ENCODE data around the gene AGBL5. TPM values are rescaled to one million over a fixed set of nuclear protein-coding genes. Genes with fewer than 3 reads are reported as not detected.

AGBL5 gene
- total RNA-seq, 2 experiments from 2014 or later, result 37.4 to 42.0 TPM

DNA sequence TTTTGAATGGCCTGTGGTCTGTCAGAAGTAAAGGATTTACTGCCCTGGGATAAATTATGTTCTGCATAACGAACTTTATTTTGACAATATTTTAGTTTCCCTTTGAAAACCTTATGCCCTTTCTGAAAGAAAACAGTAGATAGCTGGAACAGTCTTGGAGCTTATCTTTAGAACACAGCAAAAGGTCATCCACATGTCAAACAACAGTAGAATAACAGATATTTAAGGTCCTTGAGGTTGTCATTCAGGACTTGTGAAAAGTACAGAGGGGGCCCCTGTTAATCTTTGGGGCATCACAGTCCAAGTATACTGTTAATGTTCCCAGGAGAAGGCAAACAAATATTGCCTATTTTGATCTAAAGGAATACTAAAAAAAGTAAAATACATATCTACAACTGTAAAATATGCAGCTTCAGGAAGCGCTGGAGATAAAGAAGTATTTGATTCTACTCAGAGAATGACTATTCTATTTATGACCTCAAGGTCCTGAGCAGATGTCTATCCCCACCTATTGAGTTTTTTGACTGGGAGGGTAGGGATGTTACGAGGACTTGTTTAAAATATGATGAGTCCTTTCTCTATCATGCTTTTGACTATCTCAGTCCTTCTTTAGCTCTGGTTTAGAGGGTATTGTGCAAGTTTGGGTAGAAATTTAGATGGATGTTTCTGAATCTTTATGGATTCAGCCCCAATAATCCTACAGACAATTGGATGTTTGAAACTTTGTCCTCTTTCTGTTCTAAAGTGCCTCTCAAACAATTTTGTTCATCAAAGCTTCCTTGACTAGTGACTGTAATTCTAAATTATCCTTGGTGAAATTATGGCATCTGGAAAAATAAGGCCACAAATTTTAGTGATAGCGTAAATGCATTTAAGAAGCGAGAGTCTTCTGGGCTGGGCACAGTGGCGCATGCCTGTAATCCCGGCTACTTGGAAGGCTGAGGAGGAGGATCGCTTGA, 43.8 kb upstream of the AGBL5 start:
- Histone ChIP-seq H3K79me2 (ENCODE audit: insufficient read depth, low read depth, low read length) (no peaks in the 10 kb centered on the region), H4K20me1 (ENCODE audit: insufficient read depth, low read length) (no peaks in the 10 kb centered on the region), H3K9me2 (ENCODE audit: insufficient read depth, low read length) (no peaks in the 10 kb centered on the region), H3K27ac (ENCODE audit: low read depth, low read length, poor library complexity, severe bottlenecking) (no peak overlapping the region), H2AFZ (ENCODE audit: low read length) (no peak overlapping the region), H3K4me3 (ENCODE audit: low read depth, low read length, poor library complexity, severe bottlenecking) (no peak overlapping the region), H3K4me1 (ENCODE audit: insufficient read depth, low read length, poor library complexity, severe bottlenecking) (no peaks in the 10 kb centered on the region), H3K4me2 (ENCODE audit: low read length) (no peak overlapping the region), H3K36me3 (ENCODE audit: insufficient read depth, low read length) (no peaks in the 10 kb centered on the region), H3K9me3 (ENCODE audit: low read length) (no peaks in the 10 kb centered on the region)
- ChIA-PET POLR2A (interaction anchor here (1.7 kb wide), 1 partner anchor 46 kb away, joined by 4 read pairs; no protein-coding TSS in a partner anchor), CTCF (ENCODE audit: unreplicated experiment) (no interaction called here)
- BruUV-seq (replicated peaks), result no TSS peak
- no peak for DNase-seq (ENCODE audit: low spot score)
- intact Hi-C loops (cut with micrococcal nuclease; ENCODE audit: unreplicated experiment), result no loop called here
- TF ChIP-seq CTCF (conservative IDR thresholded peaks at IDR 0.05; ENCODE audit: low read length) (no peak), EZH2phosphoT487 (IDR thresholded peaks at IDR 0.05; ENCODE audit: borderline replicate concordance, low read depth, low read length) (no peak)

DNA sequence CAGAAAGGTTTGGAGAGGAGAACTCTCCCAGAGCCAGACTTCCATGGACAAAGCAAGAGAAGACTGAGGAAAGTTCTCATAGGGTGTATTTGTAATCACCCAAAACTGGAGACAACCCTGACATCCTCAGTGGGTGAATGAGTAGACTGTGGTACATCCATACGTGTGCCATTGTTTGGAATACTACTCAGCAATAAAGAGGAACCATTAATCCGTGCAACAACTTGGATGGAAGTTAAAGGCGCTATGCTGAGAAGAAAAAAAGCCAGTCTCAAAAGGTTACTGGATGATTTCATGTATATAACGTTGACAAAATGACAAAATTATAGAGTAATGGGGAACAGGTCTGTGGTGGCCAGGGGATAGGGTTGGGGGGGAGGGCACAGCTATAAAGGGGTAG, 42.8 kb upstream of the AGBL5 start:
- ChIA-PET CTCF (ENCODE audit: unreplicated experiment) (no interaction called here), POLR2A (no interaction called here)
- Histone ChIP-seq H3K36me3 (ENCODE audit: insufficient read depth, low read length) (no peaks in the 10 kb centered on the region), H3K4me2 (ENCODE audit: low read length) (no peak overlapping the region), H4K20me1 (ENCODE audit: insufficient read depth, low read length) (no peaks in the 10 kb centered on the region), H3K9me2 (ENCODE audit: insufficient read depth, low read length) (no peaks in the 10 kb centered on the region), H3K4me1 (ENCODE audit: insufficient read depth, low read length, poor library complexity, severe bottlenecking) (no peaks in the 10 kb centered on the region), H3K27ac (ENCODE audit: low read depth, low read length, poor library complexity, severe bottlenecking) (no peak overlapping the region), H3K4me3 (ENCODE audit: low read depth, low read length, poor library complexity, severe bottlenecking) (no peak overlapping the region), H3K9me3 (ENCODE audit: low read length) (no peaks in the 10 kb centered on the region), H2AFZ (ENCODE audit: low read length) (no peak overlapping the region), H3K79me2 (ENCODE audit: insufficient read depth, low read depth, low read length) (no peaks in the 10 kb centered on the region)
- no peak for DNase-seq (ENCODE audit: low spot score)
- TF ChIP-seq EZH2phosphoT487 (IDR thresholded peaks at IDR 0.05; ENCODE audit: borderline replicate concordance, low read depth, low read length) (no peak), CTCF (conservative IDR thresholded peaks at IDR 0.05; ENCODE audit: low read length) (no peak)
- intact Hi-C loops (cut with micrococcal nuclease; ENCODE audit: unreplicated experiment), result no loop called here
- no TSS peak for BruUV-seq (replicated peaks)

GRCh38 chr2:27009083-27009482, 42.4 kb upstream of the AGBL5 start:
- Histone ChIP-seq H3K36me3 (ENCODE audit: insufficient read depth, low read length) (no peaks in the 10 kb centered on the region), H3K9me3 (ENCODE audit: low read length) (no peaks in the 10 kb centered on the region), H3K4me1 (ENCODE audit: insufficient read depth, low read length, poor library complexity, severe bottlenecking) (no peaks in the 10 kb centered on the region), H3K79me2 (ENCODE audit: insufficient read depth, low read depth, low read length) (no peaks in the 10 kb centered on the region), H3K4me2 (ENCODE audit: low read length) (no peak overlapping the region), H3K9me2 (ENCODE audit: insufficient read depth, low read length) (no peaks in the 10 kb centered on the region), H4K20me1 (ENCODE audit: insufficient read depth, low read length) (no peaks in the 10 kb centered on the region), H3K27ac (ENCODE audit: low read depth, low read length, poor library complexity, severe bottlenecking) (no peak overlapping the region), H2AFZ (ENCODE audit: low read length) (no peak overlapping the region), H3K4me3 (ENCODE audit: low read depth, low read length, poor library complexity, severe bottlenecking) (no peak overlapping the region)
- ChIA-PET CTCF (ENCODE audit: unreplicated experiment) (no interaction called here), POLR2A (no interaction called here)
- intact Hi-C loops (cut with micrococcal nuclease; ENCODE audit: unreplicated experiment), result no loop called here
- BruUV-seq (replicated peaks), result no TSS peak
- no peak for DNase-seq (ENCODE audit: low spot score)
- TF ChIP-seq EZH2phosphoT487 (IDR thresholded peaks at IDR 0.05; ENCODE audit: borderline replicate concordance, low read depth, low read length) (no peak), CTCF (conservative IDR thresholded peaks at IDR 0.05; ENCODE audit: low read length) (no peak)

Data from OCI-LY7 (cell line).